ENCODE measurements around the gene HEMK1. TPM values are rescaled to one million over a fixed set of nuclear protein-coding genes. Genes with fewer than 3 reads are reported as not detected.

HEMK1 gene
- total RNA-seq, 1 experiment from 2014 or later, result 12.5 TPM

- Mint-ChIP-seq H3K4me1 (peaks cover 50 to 60% of the 10 kb centered on the region in 2 experiments), H3K27me3 (ENCODE audit: low read depth) (peaks cover 24% of the 10 kb centered on the region), H3K27ac (peak overlapping the region in 2 of 3 experiments; percentile 28 to 64; a peak in 2 of 7 replicates), H3K4me3 (0 out of 5 replicates have a peak overlapping the region, but pooled peaks of 1 of the 2 experiments have one; percentile 18), H3K9me3 (no peaks in the 10 kb centered on the region; a peak in 1 of 5 replicates), H3K36me3 (ENCODE audit: insufficient read depth in 1 of 3, low read depth in 3 of 3) (no peaks in the 10 kb centered on the region)
- H4K5ac ChIP-seq (ENCODE audit: insufficient read length, low read depth, low read length), result no peak overlapping the region
- H3K4ac ChIP-seq (ENCODE audit: low read depth, low read length), result no peak overlapping the region
- no peak overlapping the region for H2BK15ac ChIP-seq (ENCODE audit: low read depth, low read length)
- no peak for TF ChIP-seq CTCF (conservative IDR thresholded peaks at IDR 0.05)
- H3K79me2 ChIP-seq (ENCODE audit: insufficient read depth, low read length), result no peaks in the 10 kb centered on the region
- no peak overlapping the region for H3K56ac ChIP-seq (ENCODE audit: insufficient read length, low read depth, low read length)
- no peak overlapping the region for H2BK12ac ChIP-seq (ENCODE audit: insufficient read length, low read depth, low read length)
- no peak overlapping the region for H3K9ac ChIP-seq (ENCODE audit: extremely low read depth, insufficient read length, low read length)
- no peak overlapping the region for H4K8ac ChIP-seq (replicated peaks; ENCODE audit: insufficient read length, low read depth, low read length)
- no peak for DNase-seq
- H3K79me1 ChIP-seq (ENCODE audit: insufficient read depth, low read depth, low read length, poor library complexity, severe bottlenecking), result no peaks in the 10 kb centered on the region
- no peak overlapping the region for H4K91ac ChIP-seq (ENCODE audit: insufficient read length, low read depth, low read length)
- no peaks in the 10 kb centered on the region for H4K20me1 ChIP-seq (ENCODE audit: control insufficient read depth, insufficient read depth, insufficient read length)
- H3K4me1 ChIP-seq (ENCODE audit: insufficient read depth, low read length), result no peaks in the 10 kb centered on the region
- H3K14ac ChIP-seq (ENCODE audit: insufficient read depth, low read length), result no peak overlapping the region
- no peak overlapping the region for H2BK120ac ChIP-seq (ENCODE audit: low read depth, low read length, poor library complexity, severe bottlenecking)
- no peaks in the 10 kb centered on the region for H3K9me3 ChIP-seq (ENCODE audit: control insufficient read depth, low read depth, low read length)
- no peak overlapping the region for H3K27ac ChIP-seq (ENCODE audit: insufficient read length, low read depth, low read length)
- no peak overlapping the region for H2AFZ ChIP-seq (ENCODE audit: low read length)
- WGBS (ENCODE audit: extremely low coverage, insufficient read length, low lambda C conversion rate), result no CpG with 5 or more reads among the region's 13 CpGs
- H3K4me2 ChIP-seq (ENCODE audit: insufficient read depth, insufficient read length, low read length), result no peak overlapping the region
- no peak overlapping the region for H3K23ac ChIP-seq (ENCODE audit: insufficient read length, low read depth, low read length)
- H2BK5ac ChIP-seq (ENCODE audit: insufficient read length, low read length), result no peak overlapping the region
- no peak overlapping the region for H3K18ac ChIP-seq (ENCODE audit: insufficient read length, low read depth, low read length)
- H3K27me3 ChIP-seq (ENCODE audit: insufficient read depth, low read length), result peaks cover 3% of the 10 kb centered on the region; the same call in 1 of the 2 replicates
- H2AK5ac ChIP-seq (ENCODE audit: insufficient read length, low read length), result no peak overlapping the region
- H2BK20ac ChIP-seq (ENCODE audit: low read depth, low read length, poor library complexity, severe bottlenecking), result no peak overlapping the region
- no peaks in the 10 kb centered on the region for H3K23me2 ChIP-seq (ENCODE audit: insufficient read length, low read depth, low read length, poor library complexity, severe bottlenecking)
- no peak overlapping the region for H3T11ph ChIP-seq (ENCODE audit: low read length)
Measured at GRCh38 chr3:50533316-50533715, 36.0 kb upstream of the HEMK1 start.

All from H9 (cell line).